Type B pancreatic cell (in vitro differentiated cells): ENCODE data around the gene ARMH3. TPM values are rescaled to one million over a fixed set of nuclear protein-coding genes. Genes with fewer than 3 reads are reported as not detected.
"Not testable (repeated sequence)": the region's sequence is repeated elsewhere in the genome, so short reads cannot be mapped to it uniquely, and the experiment has no call there.

Source experiments
- DNase-seq: peaks from one replicate; pipeline ENCODE4 v3.0.0; 2021; ENCODE audit warnings: mixed read lengths; ENCODE audit not compliant: unreplicated experiment; ENCODE audit errors: extremely low spot score
- H3K27ac Mint-ChIP-seq: 2 replicates; pipeline ENCODE4 v1.8.0; 2021; ENCODE audit warnings: mild to moderate bottlenecking, mixed read lengths
- H3K27me3 Mint-ChIP-seq: 2 replicates; pipeline ENCODE4 v1.8.0; 2021; ENCODE audit warnings: mixed read lengths
- H3K36me3 Mint-ChIP-seq: 2 replicates; pipeline ENCODE4 v1.8.0; 2021; ENCODE audit warnings: mixed read lengths
- H3K4me1 Mint-ChIP-seq: one replicate; pipeline ENCODE4 v1.8.0; 2021; ENCODE audit warnings: mixed read lengths; ENCODE audit not compliant: unreplicated experiment
- H3K4me3 Mint-ChIP-seq: 2 replicates; pipeline ENCODE4 v1.8.0; 2021; ENCODE audit warnings: mild to moderate bottlenecking, mixed read lengths
- H3K9me3 Mint-ChIP-seq: 2 replicates; pipeline ENCODE4 v1.8.0; 2021; ENCODE audit warnings: mixed read lengths
- CTCF ChIP-seq: fragments of 200-600 bp; sonication (generic); conservative IDR thresholded peaks from 2 replicates; pipeline ENCODE4 v1.5.0; 2021; ENCODE audit warnings: antibody characterized with exemption, mild to moderate bottlenecking
- total RNA-seq: library from RNA; stranded (reverse); gene quantifications from 2 replicates; pipeline ENCODE4 v1.2.1, GENCODE V29; 2021; ENCODE audit warnings: low replicate concordance

Gene ARMH3
- total RNA-seq, 1 donor from 2014 or later = 22.2 TPM

GRCh38 chr10:102017295-102017694 lies 38.7 kb downstream of the ARMH3 start:
- H3K27ac Mint-ChIP-seq = no peak overlapping the region
- no peak for DNase-seq
- no peaks in the 10 kb centered on the region for H3K9me3 Mint-ChIP-seq
- no peaks in the 10 kb centered on the region for H3K27me3 Mint-ChIP-seq
- H3K36me3 Mint-ChIP-seq = peaks cover 12% of the 10 kb centered on the region
- no peak for TF ChIP-seq CTCF
- H3K4me1 Mint-ChIP-seq = no peaks in the 10 kb centered on the region
- H3K4me3 Mint-ChIP-seq = no peak overlapping the region

GRCh38 chr10:102016416-102016815 lies 39.6 kb downstream of the ARMH3 start:
- Mint-ChIP-seq H3K27me3 (no peaks in the 10 kb centered on the region), H3K4me1 (no peaks in the 10 kb centered on the region), H3K4me3 (no peak overlapping the region), H3K9me3 (no peaks in the 10 kb centered on the region), H3K27ac (no peak overlapping the region), H3K36me3 (peaks cover 8% of the 10 kb centered on the region)
- no peak for DNase-seq
- TF ChIP-seq CTCF = no peak

DNA sequence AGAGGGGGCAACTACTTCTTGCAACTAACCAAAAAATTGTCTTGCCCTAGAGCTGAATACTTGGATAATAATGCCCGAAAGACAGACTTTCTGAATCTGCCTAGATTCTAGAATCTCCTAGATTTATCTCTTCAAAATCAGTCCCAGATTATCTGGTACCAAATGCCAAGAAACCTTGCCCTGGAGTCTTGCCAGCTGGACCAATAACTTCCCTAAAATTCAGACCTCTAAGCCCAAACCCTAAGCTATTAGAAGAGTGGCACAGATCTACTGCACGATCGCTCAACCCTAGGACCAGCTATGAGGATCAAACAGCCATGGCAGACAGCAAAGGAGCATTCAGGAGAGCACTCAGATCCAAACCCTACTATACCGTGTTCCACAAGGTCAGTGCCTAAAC lies 45.0 kb downstream of the ARMH3 start:
- Mint-ChIP-seq H3K4me3 (no peak overlapping the region), H3K4me1 (peaks cover 5% of the 10 kb centered on the region), H3K27ac (no peak overlapping the region), H3K27me3 (no peaks in the 10 kb centered on the region), H3K9me3 (no peaks in the 10 kb centered on the region), H3K36me3 (peaks cover 9% of the 10 kb centered on the region)
- TF ChIP-seq CTCF = no peak
- no peak for DNase-seq

DNA sequence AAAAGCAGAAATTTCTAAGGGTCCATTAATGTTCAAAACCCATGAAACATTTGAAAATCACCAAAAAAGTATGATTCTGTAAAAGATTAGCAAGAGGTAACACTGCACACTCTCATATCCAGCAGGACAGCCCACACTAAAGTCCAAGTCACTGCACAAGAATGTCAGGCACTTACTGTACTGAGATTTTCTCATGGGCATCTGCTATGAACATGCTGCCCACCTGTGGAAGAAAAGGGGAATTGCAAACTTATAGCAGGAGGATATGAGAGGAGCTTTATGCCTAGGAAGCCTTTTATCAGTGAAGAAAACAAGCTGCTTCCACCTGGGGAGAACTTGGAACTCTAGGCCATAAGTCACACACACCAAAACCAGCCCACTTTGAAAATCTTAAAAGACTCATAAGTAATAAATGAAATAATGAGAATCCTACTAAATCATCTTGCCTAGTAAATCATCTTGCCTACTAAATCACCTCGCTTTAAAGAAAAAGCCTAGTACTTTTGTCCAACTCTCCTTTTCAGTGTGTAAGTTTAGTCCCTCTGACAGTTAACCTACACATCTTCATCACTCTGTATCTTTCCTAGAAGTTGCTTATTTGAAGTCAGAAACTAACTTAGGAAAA lies 46.1 kb downstream of the ARMH3 start:
- no peaks in the 10 kb centered on the region for H3K9me3 Mint-ChIP-seq
- TF ChIP-seq CTCF = peak; percentile 90

DNA sequence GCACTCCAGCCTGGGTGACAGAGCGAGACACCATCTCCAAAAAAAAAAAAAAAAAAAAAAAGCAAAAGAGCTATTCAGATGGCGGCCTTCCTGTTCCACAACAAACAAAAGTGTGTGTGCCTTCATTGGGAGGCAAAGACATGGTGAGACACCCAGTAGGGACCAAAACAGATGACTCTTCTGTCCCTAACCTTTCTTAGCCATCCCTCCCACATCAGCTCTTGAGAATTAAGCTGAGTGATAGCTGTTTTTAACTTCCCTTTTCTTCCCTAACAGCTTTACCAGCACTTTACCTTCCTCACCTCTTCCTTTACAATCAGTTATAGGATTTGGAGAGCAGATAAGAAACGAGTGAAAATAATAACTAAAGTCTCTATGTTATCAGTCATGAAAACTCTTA lies 48.2 kb downstream of the ARMH3 start:
- no peak for DNase-seq
- Mint-ChIP-seq H3K36me3 (peaks cover 18% of the 10 kb centered on the region), H3K4me3 (no peak overlapping the region), H3K4me1 (peaks cover 5% of the 10 kb centered on the region), H3K27me3 (no peaks in the 10 kb centered on the region), H3K27ac (no peak overlapping the region), H3K9me3 (no peaks in the 10 kb centered on the region)
- no peak for TF ChIP-seq CTCF

More for the DNA sequence above, 46.1 kb downstream of the ARMH3 start:
- Mint-ChIP-seq H3K4me1 (peaks cover 5% of the 10 kb centered on the region), H3K27me3 (no peaks in the 10 kb centered on the region), H3K36me3 (peaks cover 14% of the 10 kb centered on the region), H3K27ac (peak overlapping the region; percentile 4), H3K4me3 (no peak overlapping the region)
- DNase-seq = no peak

- not testable (repeated sequence) for H3K9me3 Mint-ChIP-seq, H3K27ac Mint-ChIP-seq, H3K4me1 Mint-ChIP-seq, H3K27me3 Mint-ChIP-seq, DNase-seq, H3K4me3 Mint-ChIP-seq
- H3K36me3 Mint-ChIP-seq = peaks cover 22% of the 10 kb centered on the region
Observed at GRCh38 chr10:102007031-102007430, 48.9 kb downstream of the ARMH3 start.
